Transverse colon (tissue), 4 donors: Measurements from ENCODE around the gene TBCA. TPM values are rescaled to one million over a fixed set of nuclear protein-coding genes. Genes with fewer than 3 reads are reported as not detected.

Experiments
- DNase-seq: peaks from one replicate; pipeline ENCODE4 v3.0.0-alpha.2; 2019
- H3K27ac ChIP-seq, 4 donors: fragments of 200-600 bp; sonication (generic); 2 replicates each; pipeline ENCODE4 v1.5.1; 2016 to 2018; ENCODE audit warnings: inconsistent platforms in 4 of 4
- H3K27me3 ChIP-seq: fragments of 200-600 bp; sonication (generic); 2 replicates; pipeline ENCODE4 v1.5.1; 2017; ENCODE audit warnings: inconsistent platforms
- H3K36me3 ChIP-seq, 4 donors: fragments of 200-600 bp; sonication (generic); 2 replicates each; pipeline ENCODE4 v1.5.1; 2017 to 2019; ENCODE audit warnings: inconsistent platforms in 4 of 4
- H3K4me1 ChIP-seq, 4 donors: fragments of 200-600 bp; sonication (generic); 2 replicates each; pipeline ENCODE4 v1.5.1; 2017 to 2020; ENCODE audit warnings: inconsistent platforms in 4 of 4
- H3K4me3 ChIP-seq, 4 donors: fragments of 200-600 bp; sonication (generic); 1 replicate in 1 of 4; 2 replicates in 3 of 4; pipeline versions ENCODE4 v1.5.1 to v1.6.1; 2017 to 2019; ENCODE audit warnings: inconsistent platforms in 4 of 4
- H3K9me3 ChIP-seq, 2 donors: fragments of 200-600 bp; sonication (generic); 2 replicates each; pipeline ENCODE4 v1.5.1; 2017 to 2019; ENCODE audit warnings: inconsistent platforms in 2 of 2
- CTCF ChIP-seq, 5 experiments: fragments of 200-600 bp in 3 of 5; fragments of 450-650 bp in 2 of 5; sonication (generic) in 3 of 5; IDR thresholded peaks; 1 replicate in 2 of 5; 2 replicates in 3 of 5; pipeline ENCODE4 v1.5.1; 2016 to 2017; ENCODE audit warnings: antibody characterized with exemption in 5 of 5, inconsistent platforms in 3 of 5, mild to moderate bottlenecking in 2 of 5, moderate library complexity in 1 of 5
- EP300 ChIP-seq: sonication (generic); formaldehyde crosslinking; IDR thresholded peaks from one replicate; pipeline ENCODE4 v1.6.1; 2017; ENCODE audit warnings: antibody characterized with exemption, low read depth
- POLR2A ChIP-seq: fragments of 450-650 bp; IDR thresholded peaks from one replicate; pipeline ENCODE4 v1.6.1; 2016; ENCODE audit warnings: antibody characterized with exemption, mild to moderate bottlenecking, moderate library complexity
- POLR2AphosphoS5 ChIP-seq, 3 donors: sonication (generic); formaldehyde crosslinking; IDR thresholded peaks; one replicate each; pipeline ENCODE4 v1.6.1; 2016; ENCODE audit warnings: antibody characterized with exemption in 3 of 3
- WGBS, 2 donors: methylation state at CpG; one replicate each; pipeline ENCODE4 v1.1.5; 2018; ENCODE audit warnings: low coverage in 1 of 2; 5-methylcytosine and 5-hydroxymethylcytosine counted together
- in situ Hi-C, 4 donors: fragments of 200-750 bp; cut with MboI; loops; one replicate each; pipeline versions ENCODE4 v1.15.0 to v1.15.1; 2017; ENCODE audit warnings: low sequenced_read_pairs in 3 of 4, low pct_ligation_motif_present in 1 of 4, low pct_unique_long_range_greater_than_20kb in 1 of 4
- intact Hi-C: fragments of 100-400 bp; cut with DNase I; formaldehyde crosslinking; loops from one replicate; pipeline ENCODE4 v1.15.1; 2023; ENCODE audit warnings: low total_unique reads
- total RNA-seq, 4 donors: library from RNA; depleted of rRNA; stranded (reverse); fragments of >200 nt; gene quantifications; one replicate each; pipeline ENCODE4 v1.1.0, GENCODE V29; 2016

TBCA gene
- total RNA-seq, 4 donors from 2014 or later, result 16.1 to 125 (median 51.8) TPM

DNA sequence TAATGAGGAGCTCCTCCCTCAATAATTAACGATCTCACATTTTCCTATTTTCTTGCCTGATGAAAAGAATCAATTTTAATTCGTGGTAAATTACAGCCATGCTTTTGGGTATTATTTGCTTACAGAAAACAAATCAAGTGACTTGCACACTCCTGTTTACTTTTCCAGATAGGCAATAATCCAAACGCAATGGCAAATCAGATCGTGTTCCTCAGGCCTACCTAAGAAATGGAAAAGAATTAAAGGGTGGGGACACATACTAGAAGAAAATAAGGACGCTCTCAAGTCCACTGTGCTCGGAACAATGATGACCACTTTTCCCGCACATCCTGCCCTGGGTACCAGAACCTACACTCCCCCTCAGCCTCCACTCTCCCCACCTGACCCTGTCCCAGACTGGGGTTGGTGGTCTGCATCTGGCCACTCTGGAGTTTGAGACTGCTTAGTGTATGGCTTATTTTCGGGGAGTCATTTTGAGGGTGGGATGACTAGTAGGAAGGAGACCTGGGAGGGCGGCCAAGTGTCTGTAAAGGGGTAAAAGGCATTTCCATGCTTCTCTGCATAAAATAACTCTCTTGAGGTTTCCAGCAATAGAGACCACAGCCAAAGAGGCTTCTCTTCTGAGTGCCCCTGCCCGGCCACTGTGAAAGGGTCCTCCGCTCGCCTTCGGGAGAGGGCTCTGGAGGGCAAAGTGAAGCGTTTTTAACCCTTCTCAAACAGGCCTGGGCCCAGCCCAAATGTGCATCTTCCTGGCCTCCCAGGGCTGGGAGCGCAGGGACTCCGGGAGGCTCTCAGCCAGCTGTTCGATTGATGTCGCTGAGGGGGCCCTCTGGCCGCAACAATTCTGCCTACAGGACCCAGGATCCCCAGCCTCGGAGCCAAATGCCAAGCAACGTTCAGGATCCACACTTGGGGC is 133.1 kb downstream of the TBCA start:
- no peak overlapping the region for H3K4me3 ChIP-seq
- 10 to 30% methylated on average over 9 to 19 of the region's 21 CpGs for WGBS, 2 donors
- TF ChIP-seq EP300 (no peak), POLR2AphosphoS5 (IDR thresholded peaks at IDR 0.05) (no peak), CTCF (IDR thresholded peaks at IDR 0.05) (no peak), POLR2A (no peak)
- no peaks in the 10 kb centered on the region for H3K36me3 ChIP-seq
- peaks cover 100% of the 10 kb centered on the region for H3K27me3 ChIP-seq
- intact Hi-C loops (no loop called here), in situ Hi-C loops (loop anchor here in 1 of 4 donors (25.0 kb wide), 1 partner anchor 369 kb away; no protein-coding TSS in a partner anchor)
- no peak for DNase-seq
- H3K9me3 ChIP-seq, result no peaks in the 10 kb centered on the region
- H3K27ac ChIP-seq, result no peak overlapping the region
- peaks cover 4 to 37% (median 14%) of the 10 kb centered on the region in 4 donors for H3K4me1 ChIP-seq

DNA sequence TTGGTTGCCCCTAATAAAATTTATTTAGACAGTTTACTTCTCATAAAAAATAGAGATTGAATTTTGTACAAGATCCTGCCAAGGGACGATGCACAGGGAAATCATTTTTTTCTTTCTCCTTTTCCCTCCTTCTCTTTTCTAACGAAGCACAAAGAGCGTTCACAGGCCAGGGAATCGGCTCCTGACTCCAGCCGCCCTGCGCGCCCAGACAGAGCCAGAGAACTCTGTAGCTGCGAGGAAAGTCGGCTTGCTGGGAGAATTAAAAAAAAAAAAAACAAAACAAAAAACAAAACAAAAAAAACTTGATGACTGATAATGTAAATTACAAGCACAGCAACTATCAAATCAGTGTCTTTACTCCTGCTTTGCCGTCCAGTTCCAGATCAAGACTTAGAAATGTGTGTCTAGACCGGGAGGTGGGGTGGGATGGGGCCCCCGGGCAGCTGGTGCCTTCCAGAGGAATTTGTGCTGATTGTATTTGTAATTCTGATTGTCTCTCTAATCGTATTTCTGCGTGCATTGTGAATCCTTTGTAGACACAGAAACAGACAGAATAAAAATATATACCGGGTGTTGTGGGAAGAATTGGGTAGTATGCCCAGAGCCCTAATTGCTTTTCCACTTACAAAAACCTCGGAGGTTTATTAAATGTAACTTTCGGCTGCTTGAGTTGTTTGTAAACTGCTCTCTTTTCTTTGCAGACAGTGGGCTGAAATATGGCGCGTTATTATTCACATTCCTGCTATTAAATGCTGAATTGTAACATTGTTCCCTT is 134.0 kb downstream of the TBCA start:
- WGBS, 2 donors, result 20 to 21% methylated on average over 14 to 19 of the region's 19 CpGs
- in situ Hi-C loops, result loop anchor here in 1 of 4 donors (25.0 kb wide), 1 partner anchor 370 kb away; no protein-coding TSS in a partner anchor

GRCh38 chr5:77641397-77641943 is 134.7 kb downstream of the TBCA start:
- TF ChIP-seq POLR2A (no peak), CTCF (IDR thresholded peaks at IDR 0.05) (no peak), POLR2AphosphoS5 (IDR thresholded peaks at IDR 0.05) (no peak), EP300 (no peak)
- intact Hi-C loops (no loop called here), in situ Hi-C loops (loop anchor here in 1 of 4 donors (25.0 kb wide), 1 partner anchor 371 kb away; no protein-coding TSS in a partner anchor)
- H3K36me3 ChIP-seq, result no peaks in the 10 kb centered on the region
- peaks cover 7 to 47% (median 14%) of the 10 kb centered on the region in 4 donors for H3K4me1 ChIP-seq
- WGBS, 2 donors, result 10 to 11% methylated on average over 4 to 23 of the region's 23 CpGs
- no peak for DNase-seq
- peaks cover 100% of the 10 kb centered on the region for H3K27me3 ChIP-seq
- H3K27ac ChIP-seq, result no peak overlapping the region
- H3K4me3 ChIP-seq, result no peak overlapping the region
- H3K9me3 ChIP-seq, result no peaks in the 10 kb centered on the region

More for the DNA sequence above, 134.0 kb downstream of the TBCA start:
- Histone ChIP-seq H3K27ac (no peak overlapping the region), H3K36me3 (no peaks in the 10 kb centered on the region), H3K9me3 (no peaks in the 10 kb centered on the region), H3K4me3 (no peak overlapping the region), H3K27me3 (peaks cover 100% of the 10 kb centered on the region), H3K4me1 (peaks cover 6 to 43% (median 14%) of the 10 kb centered on the region in 4 donors)
- TF ChIP-seq EP300 (no peak), CTCF (IDR thresholded peaks at IDR 0.05) (no peak), POLR2AphosphoS5 (IDR thresholded peaks at IDR 0.05) (no peak), POLR2A (no peak)
- intact Hi-C loops, result no loop called here
- DNase-seq, result no peak

Other genes with a start within 250 kb of the TBCA start
- not detected for gene OTP, start 137.6 kb downstream of the TBCA start, total RNA-seq